GM10266 (cell line): ENCODE measurements around the gene C12orf50.
"Not testable (repeated sequence)": the region's sequence is repeated elsewhere in the genome, so short reads cannot be mapped to it uniquely, and the experiment has no call there.

ENCODE experiments used
- DNase-seq: peaks from one replicate; pipeline ENCODE4 v3.0.0; 2012; ENCODE audit errors: extremely low spot score
- CTCF ChIP-seq: IDR thresholded peaks from 2 replicates; pipeline ENCODE4 v1.5.1; 2012; ENCODE audit warnings: mild to moderate bottlenecking, low read depth; ENCODE audit not compliant: control insufficient read depth, insufficient read depth; ENCODE audit errors: missing control alignments

Gene C12orf50

DNA sequence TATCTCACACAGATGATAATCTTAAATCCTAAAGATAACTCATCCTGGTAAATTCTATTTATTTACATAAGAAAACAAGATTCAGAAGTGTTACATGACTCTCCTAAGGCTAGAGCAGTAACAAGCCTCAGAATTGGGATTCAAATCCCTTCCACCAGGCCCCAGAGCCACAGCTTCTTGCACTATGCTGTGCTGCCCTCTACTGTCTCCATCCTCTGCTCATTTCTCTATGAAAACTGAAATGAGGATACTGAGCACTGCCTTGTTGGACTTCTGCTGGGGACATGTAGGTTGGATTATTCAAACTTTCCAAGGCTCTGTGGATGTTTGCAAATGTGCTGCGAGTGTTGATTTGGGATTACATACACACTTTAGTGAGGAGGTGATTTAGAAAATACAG lies 23.5 kb upstream of the C12orf50 start:
- TF ChIP-seq CTCF, result peak; percentile 63
- DNase-seq, result no peak

DNA sequence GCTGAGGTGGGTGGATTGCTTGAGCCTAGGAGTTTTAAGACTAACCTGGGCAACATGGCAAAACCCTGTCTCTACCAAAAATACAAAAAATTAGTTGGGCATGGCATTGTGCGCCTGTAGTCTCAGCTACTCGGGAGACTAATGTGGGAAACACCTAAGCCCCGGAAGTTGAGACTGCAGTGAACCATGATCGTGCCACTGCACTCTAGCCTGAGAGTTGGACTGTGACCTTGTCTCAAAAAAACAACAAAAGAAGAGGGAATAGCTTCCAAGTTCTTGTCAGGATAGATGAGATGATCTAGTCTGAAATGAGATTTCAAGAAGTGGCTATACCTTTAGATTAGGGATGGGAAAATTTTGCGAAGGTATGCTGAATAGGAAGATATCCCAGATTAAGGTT lies 14.8 kb upstream of the C12orf50 start:
- no peak for TF ChIP-seq CTCF
- DNase-seq, result no peak

DNA sequence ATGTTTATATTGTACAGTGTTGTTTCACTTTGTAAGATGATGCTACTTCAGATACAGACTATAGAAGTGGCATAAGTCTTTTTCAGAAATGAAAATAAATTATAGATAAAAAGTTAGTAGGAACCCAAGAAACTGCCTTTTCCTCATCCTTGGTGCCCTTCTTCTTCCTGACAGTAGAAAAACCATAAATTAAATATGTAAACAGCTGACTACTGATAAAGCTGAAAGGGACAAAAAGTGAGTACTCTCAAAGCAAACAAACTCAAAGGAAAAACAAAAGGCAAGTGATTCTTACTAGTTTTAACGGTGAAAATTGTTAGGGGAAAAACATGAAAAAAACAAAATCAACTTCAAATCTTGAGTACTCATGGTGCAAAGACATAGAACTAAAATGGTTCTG lies 8.6 kb upstream of the C12orf50 start:
- no peak for TF ChIP-seq CTCF
- no peak for DNase-seq

- TF ChIP-seq CTCF, result no peak
- DNase-seq, result no peak
Observed at GRCh38 chr12:88036353-88036965, 7.3 kb upstream of the C12orf50 start.

- DNase-seq, result peak; percentile 14
- no peak for TF ChIP-seq CTCF
Observed at GRCh38 chr12:88035907-88036289, 6.7 kb upstream of the C12orf50 start.

DNA sequence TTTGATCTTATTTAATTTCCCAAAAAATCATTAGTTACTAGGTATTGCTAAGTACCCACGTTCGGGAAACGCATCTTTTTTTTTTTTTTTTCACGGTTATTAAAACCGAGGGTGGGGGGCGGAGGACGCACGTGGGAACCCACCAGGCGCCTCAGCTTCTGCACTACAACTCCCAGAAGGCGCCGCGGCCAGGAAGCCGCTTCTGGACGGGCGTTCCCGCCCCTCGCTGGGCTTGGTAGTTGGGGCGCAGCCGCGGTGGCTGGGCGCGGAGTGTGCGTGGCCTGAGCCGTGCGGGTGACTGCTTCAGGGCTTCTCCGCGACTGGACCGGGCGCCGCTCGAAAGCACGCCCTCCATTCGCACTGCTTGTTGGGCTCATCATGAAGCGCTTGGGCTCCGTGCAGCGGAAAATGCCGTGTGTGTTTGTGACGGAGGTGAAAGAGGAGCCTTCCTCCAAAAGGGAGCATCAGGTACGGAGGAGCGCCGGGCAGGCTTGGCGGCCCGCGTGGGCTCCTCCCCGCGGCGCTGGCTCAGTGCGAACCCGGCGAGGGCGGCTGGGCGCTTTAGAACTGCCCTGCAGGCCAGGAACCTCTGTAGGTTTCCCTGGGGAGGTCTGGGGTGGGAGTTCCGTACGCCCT lies 6.2 kb upstream of the C12orf50 start:
- peak; percentile 85 for DNase-seq
- peak; percentile 3 for TF ChIP-seq CTCF

DNA sequence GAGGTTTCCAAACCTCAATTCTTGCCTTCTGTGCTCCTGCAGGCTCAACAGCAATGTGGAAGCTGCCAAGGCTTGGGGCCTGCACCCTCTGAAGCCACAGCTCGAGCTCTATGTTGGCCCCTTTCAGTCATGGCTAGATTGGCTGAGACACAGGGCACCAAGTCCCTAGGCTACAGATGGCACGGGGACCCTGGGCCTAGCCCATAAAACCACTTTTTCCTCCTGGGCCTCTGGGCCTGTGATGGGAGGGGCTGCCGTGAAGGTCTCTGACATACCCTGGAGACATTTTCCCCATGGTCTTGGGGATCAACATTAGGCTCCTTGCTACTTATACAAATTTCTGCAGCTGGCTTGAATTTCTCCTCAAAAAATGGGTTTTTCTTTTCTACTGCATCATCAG lies 2.0 kb upstream of the C12orf50 start:
- not testable (repeated sequence) for DNase-seq
